Measurements from ENCODE around the gene RBP5.

Gene RBP5

GRCh38 chr12:7158781-7159609 lies 30.3 kb upstream of the RBP5 start:
- DNase-seq, result no peak
- Histone ChIP-seq H3K4me3 (ENCODE audit: insufficient read depth, low read depth, low read length, poor library complexity, severe bottlenecking) (no peak overlapping the region), H3K27ac (ENCODE audit: insufficient read depth, low read length, poor library complexity, severe bottlenecking) (no peak overlapping the region), H3K4me1 (ENCODE audit: control insufficient read depth, insufficient read depth, low read length, poor library complexity, severe bottlenecking) (peaks cover 8% of the 10 kb centered on the region), H3K9me3 (ENCODE audit: control insufficient read depth, low read length) (no peaks in the 10 kb centered on the region), H3K27me3 (replicated peaks; ENCODE audit: control insufficient read depth, insufficient read depth, low read length, poor library complexity, severe bottlenecking) (no peaks in the 10 kb centered on the region), H3K36me3 (ENCODE audit: control insufficient read depth, insufficient read depth, low read length) (peaks cover 19% of the 10 kb centered on the region)

GRCh38 chr12:7157391-7157790 lies 28.7 kb upstream of the RBP5 start:
- Histone ChIP-seq H3K4me1 (ENCODE audit: control insufficient read depth, insufficient read depth, low read length, poor library complexity, severe bottlenecking) (no peaks in the 10 kb centered on the region), H3K4me3 (ENCODE audit: insufficient read depth, low read depth, low read length, poor library complexity, severe bottlenecking) (no peak overlapping the region), H3K9me3 (ENCODE audit: control insufficient read depth, low read length) (no peaks in the 10 kb centered on the region), H3K36me3 (ENCODE audit: control insufficient read depth, insufficient read depth, low read length) (peaks cover 34% of the 10 kb centered on the region), H3K27ac (ENCODE audit: insufficient read depth, low read length, poor library complexity, severe bottlenecking) (no peak overlapping the region), H3K27me3 (replicated peaks; ENCODE audit: control insufficient read depth, insufficient read depth, low read length, poor library complexity, severe bottlenecking) (no peaks in the 10 kb centered on the region)
- DNase-seq, result no peak

- H3K36me3 ChIP-seq (ENCODE audit: control insufficient read depth, insufficient read depth, low read length), result peaks cover 36% of the 10 kb centered on the region
- H3K27ac ChIP-seq (ENCODE audit: insufficient read depth, low read length, poor library complexity, severe bottlenecking), result no peak overlapping the region
- no peaks in the 10 kb centered on the region for H3K9me3 ChIP-seq (ENCODE audit: control insufficient read depth, low read length)
- H3K4me3 ChIP-seq (ENCODE audit: insufficient read depth, low read depth, low read length, poor library complexity, severe bottlenecking), result no peak overlapping the region
- no peak for DNase-seq
- H3K27me3 ChIP-seq (replicated peaks; ENCODE audit: control insufficient read depth, insufficient read depth, low read length, poor library complexity, severe bottlenecking), result no peaks in the 10 kb centered on the region
- no peaks in the 10 kb centered on the region for H3K4me1 ChIP-seq (ENCODE audit: control insufficient read depth, insufficient read depth, low read length, poor library complexity, severe bottlenecking)
These were observed 27.8 kb upstream of the RBP5 start for GRCh38 chr12:7156259-7157197.

GRCh38 chr12:7155471-7156034 lies 26.9 kb upstream of the RBP5 start:
- Histone ChIP-seq H3K4me1 (ENCODE audit: control insufficient read depth, insufficient read depth, low read length, poor library complexity, severe bottlenecking) (no peaks in the 10 kb centered on the region), H3K27me3 (replicated peaks; ENCODE audit: control insufficient read depth, insufficient read depth, low read length, poor library complexity, severe bottlenecking) (no peaks in the 10 kb centered on the region), H3K9me3 (ENCODE audit: control insufficient read depth, low read length) (no peaks in the 10 kb centered on the region), H3K27ac (ENCODE audit: insufficient read depth, low read length, poor library complexity, severe bottlenecking) (no peak overlapping the region), H3K36me3 (ENCODE audit: control insufficient read depth, insufficient read depth, low read length) (peaks cover 43% of the 10 kb centered on the region), H3K4me3 (ENCODE audit: insufficient read depth, low read depth, low read length, poor library complexity, severe bottlenecking) (no peak overlapping the region)
- no peak for DNase-seq

- no peak overlapping the region for H3K27ac ChIP-seq (ENCODE audit: insufficient read depth, low read length, poor library complexity, severe bottlenecking)
- peaks cover 48% of the 10 kb centered on the region for H3K36me3 ChIP-seq (ENCODE audit: control insufficient read depth, insufficient read depth, low read length)
- H3K27me3 ChIP-seq (replicated peaks; ENCODE audit: control insufficient read depth, insufficient read depth, low read length, poor library complexity, severe bottlenecking), result no peaks in the 10 kb centered on the region
- DNase-seq, result no peak
- H3K9me3 ChIP-seq (ENCODE audit: control insufficient read depth, low read length), result no peaks in the 10 kb centered on the region
- no peaks in the 10 kb centered on the region for H3K4me1 ChIP-seq (ENCODE audit: control insufficient read depth, insufficient read depth, low read length, poor library complexity, severe bottlenecking)
- no peak overlapping the region for H3K4me3 ChIP-seq (ENCODE audit: insufficient read depth, low read depth, low read length, poor library complexity, severe bottlenecking)
These were observed 26.3 kb upstream of the RBP5 start for GRCh38 chr12:7154901-7155470.

- Histone ChIP-seq H3K4me3 (ENCODE audit: insufficient read depth, low read depth, low read length, poor library complexity, severe bottlenecking) (no peak overlapping the region), H3K9me3 (ENCODE audit: control insufficient read depth, low read length) (no peaks in the 10 kb centered on the region), H3K27ac (ENCODE audit: insufficient read depth, low read length, poor library complexity, severe bottlenecking) (no peak overlapping the region), H3K27me3 (replicated peaks; ENCODE audit: control insufficient read depth, insufficient read depth, low read length, poor library complexity, severe bottlenecking) (no peaks in the 10 kb centered on the region), H3K36me3 (ENCODE audit: control insufficient read depth, insufficient read depth, low read length) (peaks cover 57% of the 10 kb centered on the region), H3K4me1 (ENCODE audit: control insufficient read depth, insufficient read depth, low read length, poor library complexity, severe bottlenecking) (no peaks in the 10 kb centered on the region)
- DNase-seq, result no peak
These were observed 25.4 kb upstream of the RBP5 start for GRCh38 chr12:7154042-7154441.

- peaks cover 67% of the 10 kb centered on the region for H3K36me3 ChIP-seq (ENCODE audit: control insufficient read depth, insufficient read depth, low read length)
- H3K4me1 ChIP-seq (ENCODE audit: control insufficient read depth, insufficient read depth, low read length, poor library complexity, severe bottlenecking), result no peaks in the 10 kb centered on the region
- H3K9me3 ChIP-seq (ENCODE audit: control insufficient read depth, low read length), result no peaks in the 10 kb centered on the region
- H3K4me3 ChIP-seq (ENCODE audit: insufficient read depth, low read depth, low read length, poor library complexity, severe bottlenecking), result no peak overlapping the region
- DNase-seq, result no peak
- H3K27ac ChIP-seq (ENCODE audit: insufficient read depth, low read length, poor library complexity, severe bottlenecking), result no peak overlapping the region
- H3K27me3 ChIP-seq (replicated peaks; ENCODE audit: control insufficient read depth, insufficient read depth, low read length, poor library complexity, severe bottlenecking), result no peaks in the 10 kb centered on the region
These were observed 24.1 kb upstream of the RBP5 start for GRCh38 chr12:7152818-7153217.

GRCh38 chr12:7151532-7151931 lies 22.8 kb upstream of the RBP5 start:
- Histone ChIP-seq H3K27ac (ENCODE audit: insufficient read depth, low read length, poor library complexity, severe bottlenecking) (no peak overlapping the region), H3K4me1 (ENCODE audit: control insufficient read depth, insufficient read depth, low read length, poor library complexity, severe bottlenecking) (no peaks in the 10 kb centered on the region), H3K27me3 (replicated peaks; ENCODE audit: control insufficient read depth, insufficient read depth, low read length, poor library complexity, severe bottlenecking) (no peaks in the 10 kb centered on the region), H3K4me3 (ENCODE audit: insufficient read depth, low read depth, low read length, poor library complexity, severe bottlenecking) (no peak overlapping the region), H3K36me3 (ENCODE audit: control insufficient read depth, insufficient read depth, low read length) (peaks cover 65% of the 10 kb centered on the region), H3K9me3 (ENCODE audit: control insufficient read depth, low read length) (no peaks in the 10 kb centered on the region)
- DNase-seq, result no peak

GRCh38 chr12:7150841-7151240 lies 22.2 kb upstream of the RBP5 start:
- DNase-seq, result no peak
- no peaks in the 10 kb centered on the region for H3K9me3 ChIP-seq (ENCODE audit: control insufficient read depth, low read length)
- no peak overlapping the region for H3K4me3 ChIP-seq (ENCODE audit: insufficient read depth, low read depth, low read length, poor library complexity, severe bottlenecking)
- no peak overlapping the region for H3K27ac ChIP-seq (ENCODE audit: insufficient read depth, low read length, poor library complexity, severe bottlenecking)
- no peaks in the 10 kb centered on the region for H3K4me1 ChIP-seq (ENCODE audit: control insufficient read depth, insufficient read depth, low read length, poor library complexity, severe bottlenecking)
- no peaks in the 10 kb centered on the region for H3K27me3 ChIP-seq (replicated peaks; ENCODE audit: control insufficient read depth, insufficient read depth, low read length, poor library complexity, severe bottlenecking)
- peaks cover 70% of the 10 kb centered on the region for H3K36me3 ChIP-seq (ENCODE audit: control insufficient read depth, insufficient read depth, low read length)
